ENCODE measurements around the gene MTFMT.
A peak's percentile ranks its signal among the peaks of the same experiment; 100 is the strongest.
"Not testable (repeated sequence)": the region's sequence is repeated elsewhere in the genome, so short reads cannot be mapped to it uniquely, and the experiment has no call there.

Gene MTFMT

GRCh38 chr15:65060641-65061397 is 31.4 kb upstream of the MTFMT start:
- no peak for DNase-seq (ENCODE audit: low read depth in 2 of 2)

- no peak for DNase-seq (ENCODE audit: low read depth in 2 of 2)
These were observed 30.6 kb upstream of the MTFMT start for GRCh38 chr15:65059931-65060596.

- DNase-seq (ENCODE audit: low read depth in 2 of 2), result no peak
These were observed 29.9 kb upstream of the MTFMT start for GRCh38 chr15:65059369-65059750.

GRCh38 chr15:65058394-65059368 is 29.2 kb upstream of the MTFMT start:
- DNase-seq (ENCODE audit: low read depth in 2 of 2), result no peak

GRCh38 chr15:65057549-65057940 is 28.1 kb upstream of the MTFMT start:
- DNase-seq (ENCODE audit: low read depth in 2 of 2), result no peak

GRCh38 chr15:65056868-65057548 is 27.6 kb upstream of the MTFMT start:
- DNase-seq (ENCODE audit: low read depth in 2 of 2), result no peak

- no peak for DNase-seq (ENCODE audit: low read depth in 2 of 2)
These were observed 26.7 kb upstream of the MTFMT start for GRCh38 chr15:65056106-65056505.

- DNase-seq (ENCODE audit: low read depth in 2 of 2), result no peak
These were observed 25.9 kb upstream of the MTFMT start for GRCh38 chr15:65055201-65055870.

- DNase-seq (ENCODE audit: low read depth in 2 of 2), result peak; percentile 27 to 35
These were observed 25.1 kb upstream of the MTFMT start for GRCh38 chr15:65054333-65055200.

GRCh38 chr15:65052956-65053355 is 23.5 kb upstream of the MTFMT start:
- DNase-seq (ENCODE audit: low read depth in 2 of 2), result no peak

- DNase-seq (ENCODE audit: low read depth in 2 of 2), result no peak
These were observed 21.8 kb upstream of the MTFMT start for GRCh38 chr15:65051266-65051665.

GRCh38 chr15:65050270-65050669 is 20.8 kb upstream of the MTFMT start:
- no peak for DNase-seq (ENCODE audit: low read depth in 2 of 2)

GRCh38 chr15:65049418-65049840 is 20.0 kb upstream of the MTFMT start:
- peak; percentile 84 to 85 for DNase-seq (ENCODE audit: low read depth in 2 of 2)

GRCh38 chr15:65048241-65048640 is 18.8 kb upstream of the MTFMT start:
- no peak for DNase-seq (ENCODE audit: low read depth in 2 of 2)

- no peak for DNase-seq (ENCODE audit: low read depth in 2 of 2)
These were observed 15.5 kb upstream of the MTFMT start, which contains the start of gene SLC51B for GRCh38 chr15:65044724-65045481. Gene SLC51B (plus strand): TSS chr15:65045387. CDS start chr15:65050005, 4,618 bp downstream.

GRCh38 chr15:65044218-65044617 is 14.8 kb upstream of the MTFMT start:
- not testable (repeated sequence) for DNase-seq (ENCODE audit: low read depth in 2 of 2)

- DNase-seq (ENCODE audit: low read depth in 2 of 2), result no peak
These were observed 13.4 kb upstream of the MTFMT start for GRCh38 chr15:65042776-65043327.

- DNase-seq (ENCODE audit: low read depth in 2 of 2), result no peak
These were observed 12.3 kb upstream of the MTFMT start for GRCh38 chr15:65041787-65042186.

- no peak for DNase-seq (ENCODE audit: low read depth in 2 of 2)
These were observed 11.0 kb upstream of the MTFMT start for GRCh38 chr15:65040461-65040860.
